Adrenal gland (tissue), 12 donors: Measurements from ENCODE around the gene FGG. TPM values are rescaled to one million over a fixed set of nuclear protein-coding genes. Genes with fewer than 3 reads are reported as not detected.

Source experiments
- DNase-seq, 7 donors: peaks; one replicate each; pipeline ENCODE4 v3.0.0-alpha.2; 2019 to 2020
- H3K27ac ChIP-seq, 5 donors: fragments of 200-600 bp; sonication (generic) in 4 of 5; 1 replicate in 3 of 5; 2 replicates in 2 of 5; pipeline versions ENCODE4 v1.5.1 to v1.8.0; 2016 to 2020; ENCODE audit warnings: mild to moderate bottlenecking in 1 of 5
- H3K27me3 ChIP-seq: fragments of 200-600 bp; 2 replicates; pipeline ENCODE4 v1.8.0; 2021
- H3K36me3 ChIP-seq, 2 donors: fragments of 200-600 bp; replicated peaks in 1 of 2; 1 replicate in 1 of 2; 2 replicates in 1 of 2; pipeline versions ENCODE4 v1.5.1 to v1.8.0; 2018 to 2022
- H3K4me1 ChIP-seq, 2 donors: fragments of 200-600 bp; replicated peaks in 1 of 2; 1 replicate in 1 of 2; 2 replicates in 1 of 2; pipeline versions ENCODE4 v1.5.1 to v1.8.0; 2018 to 2021
- H3K4me3 ChIP-seq, 4 donors: fragments of 200-600 bp; sonication (generic) in 3 of 4; one replicate each; pipeline ENCODE4 v1.5.1; 2016 to 2018
- H3K9me3 ChIP-seq, 3 donors: fragments of 200-600 bp; sonication (generic) in 1 of 3; replicated peaks in 1 of 3; 1 replicate in 2 of 3; 2 replicates in 1 of 3; pipeline versions ENCODE4 v1.5.1 to v1.8.0; 2016 to 2021
- POLR2A ChIP-seq, 2 donors: fragments of 450-650 bp; IDR thresholded peaks; one replicate each; pipeline ENCODE4 v1.6.1; 2017; ENCODE audit warnings: antibody characterized with exemption in 2 of 2, mild to moderate bottlenecking in 2 of 2, moderate library complexity in 1 of 2
- WGBS, 4 donors: extraction: QIAGEN DNeasy Blood & Tissue Kit in 2 of 4; methylation state at CpG; one replicate each; pipeline versions ENCODE4 v1.1.5 to v1.1.7; 2013 to 2017; 5-methylcytosine and 5-hydroxymethylcytosine counted together
- intact Hi-C, 2 donors: fragments of 100-400 bp; cut with DNase I; formaldehyde crosslinking; loops; one replicate each; pipeline versions ENCODE4 v1.14.1 to v1.15.0; 2022 to 2023
- polyA plus RNA-seq, 3 donors: library from polyadenylated mRNA; stranded (reverse); fragments of 200-250 nt in 2 of 3; fragments of 350-450 nt in 1 of 3; fragmentation: Illumina TruSeq in 1 of 3; extraction: RNeasy Lipid Tissue Mini Kit (QIAGEN cat#74804) in 1 of 3; gene quantifications; one replicate each; pipeline ENCODE4 v1.2.3, GENCODE V29; 2013 to 2014
- total RNA-seq, 9 donors: library from RNA; depleted of rRNA in 4 of 9; stranded (reverse); fragments of >200 nt in 4 of 9; fragments of 120-200 nt in 1 of 9; fragmentation: NEBNext Ultra II Directional in 1 of 9; extraction: Animal tissue kit (Norgen Biotek cat#: 25700) in 1 of 9; gene quantifications; one replicate each; pipeline versions ENCODE4 v1.1.0 to v1.2.4, GENCODE V29; 2013 to 2023
- TF ChIP-seq, protein P1 (sequence below), 6 experiments: fragments of 450-650 bp in 4 of 6; fragments of 200-600 bp in 2 of 6; sonication (generic) in 1 of 6; IDR thresholded peaks; 1 replicate in 5 of 6; 2 replicates in 1 of 6; pipeline versions ENCODE4 v1.5.1 to v1.8.0; 2016 to 2021; ENCODE audit warnings: antibody characterized with exemption in 6 of 6, mild to moderate bottlenecking in 2 of 6, moderate library complexity in 1 of 6
- donor health status: healthy with polysubstance abuse.
- donor health status: Bipolar disorder and iron deficiency.
- donor health status: DM: yes; HTN: yes; CAD: no.
- donor health status: DM: no; HTN: no; CAD: no.
- donor health status: DM: no; HTN: no; CAD: no.
- donor health status: DM: yes; HTN: yes; CAD: no.

The FGG gene
- total and polyA plus RNA-seq, 12 donors: 1.7 to 71.2 (median 11.2) TPM; not detected in 1

DNA sequence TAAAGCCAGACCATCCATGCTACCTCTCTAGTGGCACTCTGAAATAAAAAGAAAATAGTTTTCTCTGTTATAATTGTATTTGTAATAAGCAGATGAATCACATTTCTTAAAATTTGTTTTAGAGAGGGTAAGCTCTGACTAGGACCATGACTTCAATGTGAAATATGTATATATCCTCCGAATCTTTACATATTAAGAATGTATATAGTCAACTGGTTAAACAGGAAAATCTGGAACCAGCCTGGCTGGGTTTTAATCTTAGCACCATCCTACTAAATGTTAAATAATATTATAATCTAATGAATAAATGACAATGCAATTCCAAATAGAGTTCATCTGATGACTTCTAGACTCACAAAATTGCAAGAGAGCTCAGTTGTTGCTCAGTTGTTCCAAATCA, 48.1 kb downstream of the FGG start:
- Histone ChIP-seq H3K9me3 (no peaks in the 10 kb centered on the region), H3K4me3 (no peak overlapping the region), H3K27me3 (no peaks in the 10 kb centered on the region), H3K4me1 (no peaks in the 10 kb centered on the region), H3K27ac (no peak overlapping the region), H3K36me3 (no peaks in the 10 kb centered on the region)
- no peak for DNase-seq
- intact Hi-C loops: no loop called here
- 73 to 81% (median 77%) methylated on average over 1 of the region's 1 CpG for WGBS, 4 donors
- TF ChIP-seq, protein P1, sequence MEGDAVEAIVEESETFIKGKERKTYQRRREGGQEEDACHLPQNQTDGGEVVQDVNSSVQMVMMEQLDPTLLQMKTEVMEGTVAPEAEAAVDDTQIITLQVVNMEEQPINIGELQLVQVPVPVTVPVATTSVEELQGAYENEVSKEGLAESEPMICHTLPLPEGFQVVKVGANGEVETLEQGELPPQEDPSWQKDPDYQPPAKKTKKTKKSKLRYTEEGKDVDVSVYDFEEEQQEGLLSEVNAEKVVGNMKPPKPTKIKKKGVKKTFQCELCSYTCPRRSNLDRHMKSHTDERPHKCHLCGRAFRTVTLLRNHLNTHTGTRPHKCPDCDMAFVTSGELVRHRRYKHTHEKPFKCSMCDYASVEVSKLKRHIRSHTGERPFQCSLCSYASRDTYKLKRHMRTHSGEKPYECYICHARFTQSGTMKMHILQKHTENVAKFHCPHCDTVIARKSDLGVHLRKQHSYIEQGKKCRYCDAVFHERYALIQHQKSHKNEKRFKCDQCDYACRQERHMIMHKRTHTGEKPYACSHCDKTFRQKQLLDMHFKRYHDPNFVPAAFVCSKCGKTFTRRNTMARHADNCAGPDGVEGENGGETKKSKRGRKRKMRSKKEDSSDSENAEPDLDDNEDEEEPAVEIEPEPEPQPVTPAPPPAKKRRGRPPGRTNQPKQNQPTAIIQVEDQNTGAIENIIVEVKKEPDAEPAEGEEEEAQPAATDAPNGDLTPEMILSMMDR (IDR thresholded peaks at IDR 0.05): no peak
- no peak for TF ChIP-seq POLR2A (IDR thresholded peaks at IDR 0.05)

DNA sequence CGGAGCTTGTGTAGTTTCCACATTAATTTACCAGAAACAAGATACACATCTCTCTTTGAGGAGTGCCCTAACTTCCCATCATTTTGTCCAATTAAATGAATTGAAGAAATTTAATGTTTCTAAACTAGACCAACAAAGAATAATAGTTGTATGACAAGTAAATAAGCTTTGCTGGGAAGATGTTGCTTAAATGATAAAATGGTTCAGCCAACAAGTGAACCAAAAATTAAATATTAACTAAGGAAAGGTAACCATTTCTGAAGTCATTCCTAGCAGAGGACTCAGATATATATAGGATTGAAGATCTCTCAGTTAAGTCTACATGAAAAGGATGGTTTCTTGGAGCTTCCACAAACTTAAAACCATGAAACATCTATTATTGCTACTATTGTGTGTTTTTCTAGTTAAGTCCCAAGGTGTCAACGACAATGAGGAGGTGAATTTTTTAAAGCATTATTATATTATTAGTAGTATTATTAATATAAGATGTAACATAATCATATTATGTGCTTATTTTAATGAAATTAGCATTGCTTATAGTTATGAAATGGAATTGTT, 49.7 kb downstream of the FGG start, which contains the start of gene FGB:
Gene FGB (plus strand): TSS at position 315 of the 558 bp plus-strand sequence. CDS start 8 bp downstream, at position 323.
- DNase-seq: no peak
- Histone ChIP-seq H3K9me3 (no peaks in the 10 kb centered on the region), H3K4me3 (no peak within 1 kb of the TSS), H3K27ac (no peak within 1 kb of the TSS), H3K27me3 (no peaks in the 10 kb centered on the region), H3K36me3 (no peaks in the 10 kb centered on the region), H3K4me1 (no peaks in the 10 kb centered on the region)
- 67 to 70% (median 68%) methylated on average over 2 of the region's 2 CpGs for WGBS, 4 donors
- intact Hi-C loops: no loop called here
- no peak for TF ChIP-seq POLR2A (IDR thresholded peaks at IDR 0.05)
- TF ChIP-seq, protein P1 (IDR thresholded peaks at IDR 0.05): no peak

- no peak for TF ChIP-seq POLR2A (IDR thresholded peaks at IDR 0.05)
- TF ChIP-seq, protein P1 (IDR thresholded peaks at IDR 0.05): no peak
Observed at GRCh38 chr4:154560824-154561231, 51.6 kb downstream of the FGG start.

DNA sequence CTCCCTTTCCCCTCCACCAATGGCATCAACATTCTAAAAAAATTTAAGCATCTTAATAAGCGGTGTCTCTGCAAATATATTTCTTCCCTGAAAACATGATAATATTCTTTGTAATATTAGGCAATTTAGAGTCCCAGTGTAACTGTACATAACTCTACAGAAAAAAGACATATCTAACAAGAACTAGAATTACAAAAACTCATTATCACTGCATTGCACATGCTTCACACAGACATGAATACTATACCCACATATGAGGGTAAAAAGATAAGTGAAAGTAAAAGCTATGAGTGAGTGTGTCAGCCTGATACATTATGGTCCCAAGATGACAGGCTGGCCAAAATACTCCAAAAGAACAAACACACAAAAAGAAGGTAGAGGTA, 52.0 kb downstream of the FGG start:
- TF ChIP-seq, protein P1 (IDR thresholded peaks at IDR 0.05): no peak
- no peak for TF ChIP-seq POLR2A (IDR thresholded peaks at IDR 0.05)
- Histone ChIP-seq H3K4me3 (no peak overlapping the region), H3K27me3 (no peaks in the 10 kb centered on the region), H3K4me1 (no peaks in the 10 kb centered on the region), H3K36me3 (no peaks in the 10 kb centered on the region), H3K27ac (no peak overlapping the region), H3K9me3 (no peaks in the 10 kb centered on the region)
- DNase-seq: no peak
- 76 to 94% (median 89%) methylated on average over 1 of the region's 1 CpG for WGBS, 4 donors
- intact Hi-C loops: no loop called here

More at GRCh38 chr4:154560824-154561231, 51.6 kb downstream of the FGG start:
- DNase-seq: no peak
- Histone ChIP-seq H3K4me3 (no peak overlapping the region), H3K4me1 (no peaks in the 10 kb centered on the region), H3K27me3 (no peaks in the 10 kb centered on the region), H3K9me3 (no peaks in the 10 kb centered on the region), H3K36me3 (no peaks in the 10 kb centered on the region), H3K27ac (no peak overlapping the region)
- WGBS, 4 donors: 62 to 71% (median 66%) methylated on average over 4 of the region's 4 CpGs
- intact Hi-C loops: no loop called here
